Heart left ventricle (tissue), 13 donors: ENCODE results near the gene RXRB.

ENCODE experiments used
- CTCF ChIP-seq, 12 donors: fragments of 200-600 bp; sonication (generic) in 4 of 12; IDR thresholded peaks; one replicate each; pipeline versions ENCODE4 v1.5.0 to v1.8.0; 2018 to 2022; ENCODE audit warnings: antibody characterized with exemption in 12 of 12, mild to moderate bottlenecking in 5 of 12
- POLR2A ChIP-seq, 2 donors: fragments of 450-650 bp; IDR thresholded peaks; one replicate each; pipeline ENCODE4 v1.6.1; 2017; ENCODE audit warnings: antibody characterized with exemption in 2 of 2, mild to moderate bottlenecking in 2 of 2, moderate library complexity in 2 of 2
- donor health status: ischemic (EF 13 %, LVEDD 7.1; RV severe dilation, severe dysfunction).
- donor health status: DM: no; HTN: yes; CAD: no.
- donor health status: DM: no; HTN: no; CAD: no.
- donor health status: ischemic (EF 25% LVEDD 6.9; RV normal size, moderate dysfunction).
- donor health status: ischemic (EF 25% LVEDD 5.7; RV mildly dilated, moderate dysfunction).
- donor health status: ischemic (EF 35%, LVEDD 5.7; RV mildly dilated, moderate dysfunction).
- donor health status: nonischemic (EF 11% LVEDD 7.7; RV severe dilation, severe dysfunction).
- donor health status: DM: yes; HTN: yes; CAD: no.
- donor health status: PGD.
- donor health status: ischemic (EF 29% LVEDD 5.4; RV normal size, mild dysfunction).
- donor health status: nonischemic (EF 23%, LVEDD 6.1; RV moderate dilation, normal function).

- no peak for TF ChIP-seq CTCF (IDR thresholded peaks at IDR 0.05)
- no peak for TF ChIP-seq POLR2A (IDR thresholded peaks at IDR 0.05)
These were observed 33.7 kb downstream of the RXRB start for GRCh38 chr6:33166811-33167210.
